ENCODE measurements around the gene CTF1. TPM values are rescaled to one million over a fixed set of nuclear protein-coding genes. Genes with fewer than 3 reads are reported as not detected.

CTF1 gene
- total RNA-seq, 1 donor from 2014 or later = 0.17 TPM

Other genes starting within 250 kb of the CTF1 start
- gene PRR14, start 245.7 kb upstream of the CTF1 start, total RNA-seq = 8.0 and 14.4 TPM in 2 replicates
- 20.6 and 20.7 TPM in 2 replicates for gene FBRS, start 238.2 kb upstream of the CTF1 start, total RNA-seq
- gene SRCAP, start 197.4 kb upstream of the CTF1 start, total RNA-seq = 44.1 and 69.1 TPM in 2 replicates
- 20.1 and 21.4 TPM in 2 replicates for gene PHKG2, start 148.2 kb upstream of the CTF1 start, total RNA-seq
- gene CFAP119, start 134.6 kb upstream of the CTF1 start, total RNA-seq = 0.93 and 1.2 TPM in 2 replicates
- gene RNF40, start 134.3 kb upstream of the CTF1 start, total RNA-seq = 64.5 and 100 TPM in 2 replicates
- gene ZNF629, start 109.4 kb upstream of the CTF1 start, total RNA-seq = 6.1 and 8.4 TPM in 2 replicates
- gene BCL7C, start 2.5 kb upstream of the CTF1 start, total RNA-seq = 40.0 and 58.0 TPM in 2 replicates
- gene FBXL19, start 27.0 kb downstream of the CTF1 start, total RNA-seq = 21.8 and 26.7 TPM in 2 replicates
- gene ORAI3, start 52.5 kb downstream of the CTF1 start, total RNA-seq = 40.2 and 42.4 TPM in 2 replicates
- 2.6 and 5.3 TPM in 2 replicates for gene SETD1A, start 61.1 kb downstream of the CTF1 start, total RNA-seq
- 21.0 and 26.4 TPM in 2 replicates for gene HSD3B7, start 88.6 kb downstream of the CTF1 start, total RNA-seq
- gene STX1B, start 114.0 kb downstream of the CTF1 start, total RNA-seq = 0.51 and 0.70 TPM in 2 replicates
- gene STX4, start 136.9 kb downstream of the CTF1 start, total RNA-seq = 22.9 and 26.2 TPM in 2 replicates
- gene ZNF668, start 177.6 kb downstream of the CTF1 start, total RNA-seq = 7.3 and 9.0 TPM in 2 replicates
- 16.0 and 17.4 TPM in 2 replicates for gene ZNF646, start 177.8 kb downstream of the CTF1 start, total RNA-seq
- gene PRSS53, start 192.3 kb downstream of the CTF1 start, total RNA-seq = 0.88 and 2.0 TPM in 2 replicates
- gene VKORC1, start 198.2 kb downstream of the CTF1 start, total RNA-seq = 67.6 and 109 TPM in 2 replicates
- 18.4 and 36.2 TPM in 2 replicates for gene BCKDK, start 211.8 kb downstream of the CTF1 start, total RNA-seq
- gene KAT8, start 221.1 kb downstream of the CTF1 start, total RNA-seq = 38.3 and 45.6 TPM in 2 replicates
- gene PRSS8, start 239.1 kb downstream of the CTF1 start, total RNA-seq = not detected in 2 replicates